ENCODE data around the gene EML6.

Gene EML6

GRCh38 chr2:54889053-54889452 lies 165.6 kb downstream of the EML6 start:
- no peak for DNase-seq

- DNase-seq = no peak
Observed at GRCh38 chr2:54891909-54892308, 168.4 kb downstream of the EML6 start.

- DNase-seq = no peak
Observed at GRCh38 chr2:54894467-54894866, 171.0 kb downstream of the EML6 start.

- DNase-seq = no peak
Observed at GRCh38 chr2:54895730-54896129, 172.3 kb downstream of the EML6 start.

- DNase-seq = no peak
Observed at GRCh38 chr2:54897420-54898310, 174.2 kb downstream of the EML6 start.

GRCh38 chr2:54898456-54899226 lies 175.2 kb downstream of the EML6 start:
- no peak for DNase-seq

- DNase-seq = no peak
Observed at GRCh38 chr2:54899576-54900200, 176.2 kb downstream of the EML6 start.

GRCh38 chr2:54901224-54901986 lies 177.9 kb downstream of the EML6 start:
- no peak for DNase-seq

- DNase-seq = no peak
Observed at GRCh38 chr2:54902763-54903162, 179.3 kb downstream of the EML6 start.

GRCh38 chr2:54903736-54904554 lies 180.5 kb downstream of the EML6 start:
- peak; percentile 61 for DNase-seq

- no peak for DNase-seq
Observed at GRCh38 chr2:54904836-54905235, 181.4 kb downstream of the EML6 start.

GRCh38 chr2:54906716-54907115 lies 183.3 kb downstream of the EML6 start:
- DNase-seq = no peak

- DNase-seq = no peak
Observed at GRCh38 chr2:54907663-54908062, 184.2 kb downstream of the EML6 start.

GRCh38 chr2:54908591-54908990 lies 185.1 kb downstream of the EML6 start:
- DNase-seq = no peak

GRCh38 chr2:54909001-54909400 lies 185.5 kb downstream of the EML6 start:
- DNase-seq = no peak

- DNase-seq = no peak
Observed at GRCh38 chr2:54912305-54912704, 188.8 kb downstream of the EML6 start.

- no peak for DNase-seq
Observed at GRCh38 chr2:54912893-54913292, 189.4 kb downstream of the EML6 start.

GRCh38 chr2:54914637-54915036 lies 191.2 kb downstream of the EML6 start:
- DNase-seq = no peak

GRCh38 chr2:54915101-54915500 lies 191.6 kb downstream of the EML6 start:
- no peak for DNase-seq

GRCh38 chr2:54916637-54917036 lies 193.2 kb downstream of the EML6 start:
- DNase-seq = no peak

GRCh38 chr2:54918647-54919280 lies 195.3 kb downstream of the EML6 start:
- no peak for DNase-seq

Data from activated CD8-positive, alpha-beta memory T cell treated with anti-CD3 and anti-CD28 coated beads for 24 hours (primary cell).